K562 (cell line): ENCODE measurements around the gene LRRK1. TPM values are rescaled to one million over a fixed set of nuclear protein-coding genes. Genes with fewer than 3 reads are reported as not detected.

ENCODE experiments used
- ATF6 ChIP-seq: sonication (generic); formaldehyde crosslinking; IDR thresholded peaks from 2 replicates; pipeline ENCODE4 v1.4.0; 2020; ENCODE audit warnings: mild to moderate bottlenecking, missing genetic modification reagents
- BDP1 ChIP-seq: IDR thresholded peaks from 3 replicates; pipeline ENCODE4 v1.6.1; 2011; ENCODE audit not compliant: insufficient read length, insufficient read depth
- CCNT2 ChIP-seq: IDR thresholded peaks from 2 replicates; pipeline ENCODE4 v1.6.1; 2011; ENCODE audit warnings: borderline replicate concordance, low read depth, mild to moderate bottlenecking, moderate library complexity, mixed read lengths, low read length; ENCODE audit not compliant: insufficient read length; ENCODE audit errors: extremely low read depth
- ELK1 ChIP-seq: sonication (generic); formaldehyde crosslinking; IDR thresholded peaks from 2 replicates; pipeline ENCODE4 v1.8.1; 2022; ENCODE audit warnings: missing genetic modification reagents
- ETV1 ChIP-seq: fragments of 450-650 bp; conservative IDR thresholded peaks from 2 replicates; pipeline ENCODE4 v1.6.1; 2016; ENCODE audit warnings: missing genetic modification characterization, control low read depth, low read depth, missing compliant biosample characterization
- FOXK1 ChIP-seq: sonication (generic); formaldehyde crosslinking; IDR thresholded peaks from 2 replicates; pipeline ENCODE4 v1.8.0; 2022; ENCODE audit warnings: missing genetic modification reagents, mild to moderate bottlenecking, borderline replicate concordance
- GABPA ChIP-seq: fragments of 200-800 bp; sonication (Bioruptor generic); conservative IDR thresholded peaks from 2 replicates; pipeline ENCODE4 v1.6.1; 2016; ENCODE audit warnings: low read depth, missing genetic modification characterization, missing compliant biosample characterization
- GABPB1 ChIP-seq: sonication (generic); formaldehyde crosslinking; IDR thresholded peaks from 2 replicates; pipeline ENCODE4 v1.8.0; 2022; ENCODE audit warnings: mild to moderate bottlenecking, missing genetic modification reagents
- GATA2 ChIP-seq: sonication (generic); formaldehyde crosslinking; IDR thresholded peaks from 2 replicates; pipeline ENCODE4 v1.4.0; 2020; ENCODE audit warnings: mild to moderate bottlenecking, missing genetic modification reagents
- GTF2A2 ChIP-seq: IDR thresholded peaks from 2 replicates; pipeline ENCODE4 v1.6.1; 2016; ENCODE audit warnings: mild to moderate bottlenecking, missing genetic modification characterization, missing compliant biosample characterization
- MCM7 ChIP-seq, 2 experiments: fragments of 450-650 bp; IDR thresholded peaks; 2 replicates each; pipeline ENCODE4 v1.6.1; 2016 to 2018
- NFIC ChIP-seq: fragments of 450-650 bp; IDR thresholded peaks from 2 replicates; pipeline ENCODE4 v1.6.1; 2017; ENCODE audit warnings: mild to moderate bottlenecking, inconsistent platforms
- PHF21A ChIP-seq: fragments of 450-650 bp; IDR thresholded peaks from 2 replicates; pipeline ENCODE4 v1.6.1; 2017; ENCODE audit warnings: low read depth, borderline replicate concordance
- SIRT6 ChIP-seq: IDR thresholded peaks from one replicate; pipeline ENCODE4 v1.6.1; 2012; ENCODE audit warnings: low read depth, mild to moderate bottlenecking, control low read depth, inconsistent platforms, low read length, moderate library complexity
- SNAPC5 ChIP-seq: fragments of 250-450 bp; sonication (Bioruptor Pico); IDR thresholded peaks from 2 replicates; pipeline ENCODE4 v1.8.0; 2021; ENCODE audit warnings: moderate library complexity, mild to moderate bottlenecking, inconsistent platforms
- TCF15 ChIP-seq: fragments of 250-450 bp; sonication (Bioruptor Pico); IDR thresholded peaks from 2 replicates; pipeline ENCODE4 v1.8.0; 2022; ENCODE audit warnings: moderate library complexity, mild to moderate bottlenecking, inconsistent platforms
- THRB ChIP-seq: fragments of 450-650 bp; formaldehyde crosslinking; conservative IDR thresholded peaks from 2 replicates; pipeline ENCODE4 v1.4.0; 2022; ENCODE audit warnings: mild to moderate bottlenecking, missing genetic modification characterization
- XRCC3 ChIP-seq: fragments of 450-650 bp; IDR thresholded peaks from 2 replicates; pipeline ENCODE4 v1.6.1; 2017; ENCODE audit warnings: mild to moderate bottlenecking, moderate library complexity
- ZFP30 ChIP-seq: fragments of 250-450 bp; sonication (Bioruptor Pico); IDR thresholded peaks from 2 replicates; pipeline ENCODE4 v1.8.0; 2022; ENCODE audit warnings: moderate library complexity, mild to moderate bottlenecking, inconsistent platforms, borderline replicate concordance
- ZNF57 ChIP-seq: fragments of 450-650 bp; formaldehyde crosslinking; IDR thresholded peaks from 2 replicates; pipeline ENCODE4 v1.4.0; 2020; ENCODE audit warnings: mild to moderate bottlenecking, moderate library complexity
- ZNF707 ChIP-seq: fragments of 250-450 bp; sonication (Bioruptor Pico); conservative IDR thresholded peaks from 2 replicates; pipeline ENCODE4 v1.8.0; 2022; ENCODE audit warnings: inconsistent platforms, mild to moderate bottlenecking, moderate library complexity
- polyA plus RNA-seq, 8 experiments: library from polyadenylated mRNA; depleted of rRNA in 4 of 8; stranded (reverse) in 5 of 8; unstranded in 3 of 8; fragments of >200 nt; fragmentation: Nextera tagmentation in 2 of 8; fragmentation: Illumina TruSeq in 1 of 8; extraction: Ambion mirVana in 2 of 8; extraction: Trizol in 1 of 8; gene quantifications; 2 replicates each; pipeline versions ENCODE4 v1.2.1 to v1.2.3, GENCODE V29; 2011 to 2014; ENCODE audit warnings: inconsistent platforms in 1 of 8, missing spikeins in 1 of 8
- total RNA-seq, 7 experiments: library from RNA; depleted of rRNA in 6 of 7; stranded (reverse); fragments of >200 nt in 6 of 7; fragmentation: Illumina TruSeq in 2 of 7; extraction: Trizol in 2 of 7; gene quantifications; 2 replicates each; pipeline versions ENCODE4 v1.2.1 to v1.2.3, GENCODE V29; 2011 to 2021; ENCODE audit warnings: low replicate concordance in 1 of 7

Gene LRRK1
- total and polyA plus RNA-seq, 9 of the 15 experiments (the other 6 are each of a cell fraction or from before 2014, with no cell fraction given), result 0.01 to 1.5 (median 0.11) TPM

- no peak for TF ChIP-seq PHF21A
- peak; percentile 75 for TF ChIP-seq NFIC
- no peak for TF ChIP-seq XRCC3
- no peak for TF ChIP-seq GABPB1 (CRISPR knock-in tag)
- no peak for TF ChIP-seq ETV1
- TF ChIP-seq FOXK1 (CRISPR knock-in tag), result no peak
- TF ChIP-seq ZNF57, result no peak
- TF ChIP-seq MCM7 (IDR thresholded peaks at IDR 0.05), result no peak
- TF ChIP-seq ZNF707 (CRISPR knock-in tag), result no peak
- no peak for TF ChIP-seq GTF2A2 (tag)
- TF ChIP-seq TCF15 (CRISPR knock-in tag), result no peak
- no peak for TF ChIP-seq BDP1
- TF ChIP-seq ATF6 (CRISPR knock-in tag), result no peak
- peak; percentile 35 for TF ChIP-seq CCNT2
- no peak for TF ChIP-seq THRB
- no peak for TF ChIP-seq ELK1 (CRISPR knock-in tag)
- no peak for TF ChIP-seq ZFP30 (CRISPR knock-in tag)
- TF ChIP-seq SNAPC5 (CRISPR knock-in tag), result no peak
- TF ChIP-seq GABPA (tag), result no peak
- no peak; the same call in 1 of the 2 replicates for TF ChIP-seq GATA2 (CRISPR knock-in tag)
- no peak for TF ChIP-seq SIRT6
Measured at GRCh38 chr15:101107625-101108460, 188.7 kb downstream of the LRRK1 start (continued).
